PC-3 (cell line): ENCODE results near the gene HPCAL4. TPM values are rescaled to one million over a fixed set of nuclear protein-coding genes. Genes with fewer than 3 reads are reported as not detected.

Experiments used
- ATAC-seq: fragments of 200-7000 bp; cut with Tn5 transposase; 2 replicates; pipeline ENCODE4 v1.9.1; 2020; ENCODE audit warnings: mild to moderate bottlenecking, moderate library complexity
- BruUV-seq: library from RNA; stranded (reverse); fragments of 400-500 nt; replicated peaks from 2 replicates; lab custom pipeline; 2021; lab: Mats Ljungman, UMichigan
- CTCF ChIA-PET: fragments of 300-600 bp; sonication (Branson Sonifier 250); formaldehyde crosslinking; loops from one replicate; lab custom pipeline; 2022; ENCODE audit warnings: antibody characterized with exemption; lab: Charles Lee
- POLR2A ChIA-PET: fragments of 300-600 bp; sonication (Branson Sonifier 250); formaldehyde crosslinking; loops from one replicate; lab custom pipeline; 2022; ENCODE audit warnings: antibody characterized with exemption; ENCODE audit not compliant: unreplicated experiment; lab: Charles Lee
- DNase-seq: peaks from one replicate; pipeline ENCODE4 v3.0.0-alpha.2; 2015
- H2AFZ ChIP-seq: fragments of 300-600 bp; sonication (generic); 2 replicates; pipeline ENCODE4 v1.6.0; 2016; ENCODE audit warnings: antibody characterized with exemption, low read length
- H3F3A ChIP-seq: fragments of 300-600 bp; sonication (generic); one replicate; pipeline ENCODE4 v1.6.0; 2017; ENCODE audit warnings: antibody characterized with exemption, low read length, control low read depth, mild to moderate bottlenecking; ENCODE audit not compliant: unreplicated experiment
- H3K27ac ChIP-seq: fragments of 300-600 bp; sonication (generic); 2 replicates; pipeline ENCODE4 v1.5.1; 2016; ENCODE audit warnings: mild to moderate bottlenecking, low read length
- H3K27me3 ChIP-seq: fragments of 300-600 bp; sonication (generic); 2 replicates; pipeline ENCODE4 v1.6.1; 2016; ENCODE audit warnings: low read length, mixed read lengths
- H3K36me3 ChIP-seq: fragments of 300-600 bp; sonication (generic); 2 replicates; pipeline ENCODE4 v1.6.1; 2016; ENCODE audit warnings: low read depth, mixed run types, low read length, mixed read lengths
- H3K4me1 ChIP-seq: fragments of 300-600 bp; sonication (generic); 2 replicates; pipeline ENCODE4 v1.5.1; 2016; ENCODE audit warnings: low read length; ENCODE audit not compliant: insufficient read depth
- H3K4me2 ChIP-seq: fragments of 300-600 bp; sonication (generic); 2 replicates; pipeline ENCODE4 v1.6.0; 2016; ENCODE audit warnings: low read length
- H3K4me3 ChIP-seq: fragments of 300-600 bp; sonication (generic); 2 replicates; pipeline ENCODE4 v1.5.1; 2016; ENCODE audit warnings: mild to moderate bottlenecking, low read length, mixed read lengths
- H3K79me2 ChIP-seq: fragments of 300-600 bp; sonication (generic); 2 replicates; pipeline ENCODE4 v1.6.1; 2017; ENCODE audit warnings: low read length, mixed read lengths
- H3K9ac ChIP-seq: fragments of 300-600 bp; sonication (generic); 2 replicates; pipeline ENCODE4 v1.6.0; 2016; ENCODE audit warnings: mild to moderate bottlenecking, low read length
- H3K9me2 ChIP-seq: fragments of 300-600 bp; sonication (generic); replicated peaks from 2 replicates; pipeline ENCODE4 v1.6.1; 2016; ENCODE audit warnings: mixed run types, low read length, mixed read lengths
- H3K9me3 ChIP-seq: fragments of 300-600 bp; sonication (generic); 2 replicates; pipeline ENCODE4 v1.6.1; 2016; ENCODE audit warnings: low read length, mixed read lengths
- H4K20me1 ChIP-seq: fragments of 300-600 bp; sonication (generic); 2 replicates; pipeline ENCODE4 v1.6.1; 2016; ENCODE audit warnings: low read length, mixed read lengths
- EZH2 ChIP-seq: fragments of 300-600 bp; sonication (generic); IDR thresholded peaks from one replicate; pipeline ENCODE4 v1.6.1; 2017; ENCODE audit warnings: antibody characterized with exemption, mild to moderate bottlenecking, low read length; ENCODE audit not compliant: unreplicated experiment
- EZH2phosphoT487 ChIP-seq: fragments of 300-600 bp; sonication (generic); IDR thresholded peaks from 2 replicates; pipeline ENCODE4 v1.6.1; 2018; ENCODE audit warnings: mild to moderate bottlenecking, antibody characterized with exemption, low read length, borderline replicate concordance
- intact Hi-C: fragments of 100-400 bp; cut with micrococcal nuclease; formaldehyde crosslinking; loops from 2 replicates; pipeline ENCODE4 v1.9.0; 2023
- total RNA-seq: library from RNA; depleted of rRNA; stranded (reverse); fragments of >200 nt; gene quantifications from 2 replicates; pipeline ENCODE4 v1.2.3, GENCODE V29; 2014
- TF ChIP-seq, protein P1 (sequence below): fragments of 300-600 bp; sonication (generic); conservative IDR thresholded peaks from 2 replicates; pipeline ENCODE4 v1.5.1; 2017; ENCODE audit warnings: antibody characterized with exemption, low read depth, mild to moderate bottlenecking, low read length

HPCAL4 gene
- total RNA-seq, 1 experiment from 2014 or later, result 0.04 TPM

DNA sequence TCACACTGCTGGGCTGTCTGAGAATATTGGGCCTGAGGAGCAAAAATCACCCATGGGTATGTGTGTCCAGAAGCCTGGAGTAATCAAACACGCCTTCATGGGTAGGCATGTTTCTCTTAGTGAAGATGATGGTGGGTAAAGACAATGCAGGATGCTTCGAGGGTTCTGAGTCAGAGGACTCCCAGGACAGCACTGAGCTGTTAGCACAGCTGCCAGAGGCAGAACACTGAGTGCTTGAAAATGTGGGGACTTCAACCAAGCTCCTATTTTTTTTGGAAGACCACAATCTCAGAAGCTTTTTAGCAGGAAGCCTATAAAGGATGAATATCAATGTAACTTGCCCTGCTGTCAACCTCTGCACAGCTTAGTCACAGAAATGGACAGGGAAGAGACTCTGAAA lies 11.4 kb downstream of the HPCAL4 start:
- Histone ChIP-seq H3K27ac (no peak overlapping the region), H3K4me2 (no peak overlapping the region), H4K20me1 (no peaks in the 10 kb centered on the region), H3K4me3 (no peak overlapping the region), H3F3A (no peaks in the 10 kb centered on the region), H3K9me3 (no peaks in the 10 kb centered on the region), H2AFZ (no peak overlapping the region), H3K36me3 (no peaks in the 10 kb centered on the region), H3K9me2 (no peaks in the 10 kb centered on the region), H3K27me3 (peaks cover 7% of the 10 kb centered on the region; the same call in 1 of the 2 replicates), H3K79me2 (no peaks in the 10 kb centered on the region), H3K4me1 (no peaks in the 10 kb centered on the region), H3K9ac (no peak overlapping the region)
- ATAC-seq (no peak), DNase-seq (no peak)
- intact Hi-C loops, result no loop called here
- no peak for TF ChIP-seq EZH2phosphoT487
- TF ChIP-seq, protein P1, sequence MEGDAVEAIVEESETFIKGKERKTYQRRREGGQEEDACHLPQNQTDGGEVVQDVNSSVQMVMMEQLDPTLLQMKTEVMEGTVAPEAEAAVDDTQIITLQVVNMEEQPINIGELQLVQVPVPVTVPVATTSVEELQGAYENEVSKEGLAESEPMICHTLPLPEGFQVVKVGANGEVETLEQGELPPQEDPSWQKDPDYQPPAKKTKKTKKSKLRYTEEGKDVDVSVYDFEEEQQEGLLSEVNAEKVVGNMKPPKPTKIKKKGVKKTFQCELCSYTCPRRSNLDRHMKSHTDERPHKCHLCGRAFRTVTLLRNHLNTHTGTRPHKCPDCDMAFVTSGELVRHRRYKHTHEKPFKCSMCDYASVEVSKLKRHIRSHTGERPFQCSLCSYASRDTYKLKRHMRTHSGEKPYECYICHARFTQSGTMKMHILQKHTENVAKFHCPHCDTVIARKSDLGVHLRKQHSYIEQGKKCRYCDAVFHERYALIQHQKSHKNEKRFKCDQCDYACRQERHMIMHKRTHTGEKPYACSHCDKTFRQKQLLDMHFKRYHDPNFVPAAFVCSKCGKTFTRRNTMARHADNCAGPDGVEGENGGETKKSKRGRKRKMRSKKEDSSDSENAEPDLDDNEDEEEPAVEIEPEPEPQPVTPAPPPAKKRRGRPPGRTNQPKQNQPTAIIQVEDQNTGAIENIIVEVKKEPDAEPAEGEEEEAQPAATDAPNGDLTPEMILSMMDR, result no peak
- no peak for TF ChIP-seq EZH2
- ChIA-PET POLR2A (no interaction called here), CTCF (no interaction called here)
- no TSS peak for BruUV-seq

DNA sequence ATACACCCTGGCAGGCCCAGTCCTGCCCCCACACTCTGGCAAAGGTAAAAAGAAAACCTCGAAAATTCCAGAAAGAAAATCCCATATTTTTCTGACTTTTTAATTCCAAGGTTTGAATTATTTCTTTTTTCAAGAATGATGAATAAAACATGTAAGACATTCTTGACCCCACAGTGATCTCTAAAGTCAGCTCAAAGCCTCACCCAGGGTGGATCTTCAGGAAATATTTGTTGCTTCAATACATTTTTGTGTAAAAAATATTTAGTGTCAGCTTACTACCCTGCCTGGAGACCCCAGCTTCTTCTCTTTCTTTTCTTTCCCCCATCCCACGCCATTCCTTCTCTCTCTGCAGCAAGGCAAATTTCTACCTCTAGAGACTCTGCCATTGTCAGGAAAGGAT lies 12.3 kb downstream of the HPCAL4 start:
- intact Hi-C loops, result no loop called here
- no peaks in the 10 kb centered on the region for H3F3A ChIP-seq
- no peak overlapping the region for H3K27ac ChIP-seq
- H4K20me1 ChIP-seq, result no peaks in the 10 kb centered on the region
- no peak overlapping the region for H3K4me2 ChIP-seq
- no peaks in the 10 kb centered on the region for H3K9me3 ChIP-seq
- CTCF ChIA-PET, result no interaction called here
- no peaks in the 10 kb centered on the region for H3K9me2 ChIP-seq
- BruUV-seq, result no TSS peak
- no peaks in the 10 kb centered on the region for H3K79me2 ChIP-seq
- H3K4me3 ChIP-seq, result no peak overlapping the region
- POLR2A ChIA-PET, result no interaction called here
- no peaks in the 10 kb centered on the region for H3K4me1 ChIP-seq
- DNase-seq (no peak), ATAC-seq (no peak)
- peaks cover 7% of the 10 kb centered on the region; the same call in 1 of the 2 replicates for H3K27me3 ChIP-seq
- H3K36me3 ChIP-seq, result no peaks in the 10 kb centered on the region
- TF ChIP-seq EZH2 (no peak), EZH2phosphoT487 (no peak)
- TF ChIP-seq, protein P1, result no peak
- H2AFZ ChIP-seq, result no peak overlapping the region
- no peak overlapping the region for H3K9ac ChIP-seq

DNA sequence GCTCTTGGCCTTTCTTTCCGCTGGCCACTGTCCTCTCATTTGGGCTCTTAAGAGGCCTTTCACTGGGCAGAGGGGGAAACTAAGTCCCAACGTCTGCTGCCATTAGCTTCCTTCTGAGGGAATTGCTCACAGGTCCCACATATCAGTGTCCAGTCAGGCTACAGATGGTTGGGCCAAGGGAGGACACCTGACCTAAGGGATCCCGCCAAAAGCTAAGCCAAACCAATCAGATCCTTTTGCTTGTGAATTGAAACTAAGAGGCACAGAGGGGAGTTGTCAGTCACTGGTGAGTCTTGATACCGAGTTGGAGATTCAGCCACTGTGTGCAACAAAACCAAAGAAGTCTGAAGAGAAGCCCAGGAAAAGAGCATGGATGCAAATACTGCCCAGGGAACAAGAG lies 13.6 kb downstream of the HPCAL4 start:
- ChIA-PET POLR2A (no interaction called here), CTCF (no interaction called here)
- no peak for ATAC-seq
- Histone ChIP-seq H3K27me3 (peaks cover 7% of the 10 kb centered on the region), H3K9ac (no peak overlapping the region), H3K9me2 (no peaks in the 10 kb centered on the region), H3K4me2 (no peak overlapping the region), H3K79me2 (no peaks in the 10 kb centered on the region), H3K36me3 (no peaks in the 10 kb centered on the region), H3K4me3 (no peak overlapping the region), H3K4me1 (no peaks in the 10 kb centered on the region), H4K20me1 (no peaks in the 10 kb centered on the region), H3F3A (no peaks in the 10 kb centered on the region), H3K27ac (no peak overlapping the region), H2AFZ (no peak overlapping the region), H3K9me3 (no peaks in the 10 kb centered on the region)
- intact Hi-C loops, result no loop called here
- no TSS peak for BruUV-seq
- TF ChIP-seq EZH2 (no peak), EZH2phosphoT487 (no peak)
- TF ChIP-seq, protein P1, result no peak
- DNase-seq, result no peak
